ENCODE results near the gene TJAP1.

GRCh38 chr6:43491750-43492661 is 14.6 kb downstream of the TJAP1 start:
- TF ChIP-seq CTCF (IDR thresholded peaks at IDR 0.05; ENCODE audit: insufficient read depth, low read length, poor library complexity, severe bottlenecking) = no peak
- no peak for TF ChIP-seq EZH2phosphoT487 (conservative IDR thresholded peaks at IDR 0.05; ENCODE audit: low read length)
